Stimulated activated CD4-positive, alpha-beta T cell treated with anti-CD3 and anti-CD28 coated beads, TNF-alpha, amount 100 ng/mL, for 48 hours (primary cell): ENCODE measurements around the gene FARP2.

Source experiments
- DNase-seq, 3 donors: peaks; one replicate each; pipeline ENCODE4 v3.0.0-alpha.2; 2020; ENCODE audit warnings: low read depth in 3 of 3

Gene FARP2

DNA sequence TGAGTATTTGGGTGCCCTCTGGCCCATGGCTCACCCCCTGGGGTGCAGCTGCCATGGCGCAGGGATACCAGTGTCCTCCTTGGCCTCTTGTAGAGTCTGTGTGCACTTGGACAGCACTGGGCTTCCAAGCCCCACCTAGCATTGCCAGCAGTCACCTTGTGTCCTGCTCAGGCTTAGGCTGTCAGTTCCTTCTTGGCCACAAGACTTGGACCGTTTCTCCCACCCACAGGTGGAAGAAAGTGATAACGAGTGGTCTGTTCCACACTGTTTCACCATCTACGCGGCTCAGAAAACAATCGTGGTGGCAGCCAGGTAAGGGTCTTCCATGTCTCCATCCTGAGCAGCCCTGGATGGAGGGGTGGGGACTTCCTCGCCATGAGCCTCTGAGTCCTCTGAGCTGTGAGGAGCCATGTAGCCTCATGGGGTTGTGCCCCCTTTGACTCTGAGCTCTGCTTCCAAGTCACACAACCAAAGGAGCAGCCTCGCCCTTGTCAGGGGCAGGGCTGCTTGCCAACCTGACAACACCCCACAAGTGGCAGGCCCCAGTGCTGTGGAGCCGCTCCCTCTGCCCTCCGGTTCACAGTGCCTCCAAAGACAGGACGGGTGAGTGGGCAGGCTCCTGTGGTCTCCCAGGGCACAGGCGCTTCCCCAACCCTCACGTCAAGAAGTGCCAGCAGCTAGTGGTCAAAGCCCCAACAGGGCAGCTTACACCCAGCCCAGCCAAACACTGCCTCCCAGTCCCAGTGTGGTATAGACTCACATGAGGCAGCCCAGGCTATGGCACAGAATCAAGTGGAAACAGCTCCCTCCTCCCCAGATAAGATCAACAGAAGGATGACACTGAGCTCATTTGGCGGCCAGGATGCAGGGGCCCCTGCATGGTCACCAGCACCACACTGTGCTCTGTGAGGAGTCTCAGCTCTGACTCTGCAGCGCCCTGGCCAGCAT lies 133.9 kb downstream of the FARP2 start:
- DNase-seq, result no peak

DNA sequence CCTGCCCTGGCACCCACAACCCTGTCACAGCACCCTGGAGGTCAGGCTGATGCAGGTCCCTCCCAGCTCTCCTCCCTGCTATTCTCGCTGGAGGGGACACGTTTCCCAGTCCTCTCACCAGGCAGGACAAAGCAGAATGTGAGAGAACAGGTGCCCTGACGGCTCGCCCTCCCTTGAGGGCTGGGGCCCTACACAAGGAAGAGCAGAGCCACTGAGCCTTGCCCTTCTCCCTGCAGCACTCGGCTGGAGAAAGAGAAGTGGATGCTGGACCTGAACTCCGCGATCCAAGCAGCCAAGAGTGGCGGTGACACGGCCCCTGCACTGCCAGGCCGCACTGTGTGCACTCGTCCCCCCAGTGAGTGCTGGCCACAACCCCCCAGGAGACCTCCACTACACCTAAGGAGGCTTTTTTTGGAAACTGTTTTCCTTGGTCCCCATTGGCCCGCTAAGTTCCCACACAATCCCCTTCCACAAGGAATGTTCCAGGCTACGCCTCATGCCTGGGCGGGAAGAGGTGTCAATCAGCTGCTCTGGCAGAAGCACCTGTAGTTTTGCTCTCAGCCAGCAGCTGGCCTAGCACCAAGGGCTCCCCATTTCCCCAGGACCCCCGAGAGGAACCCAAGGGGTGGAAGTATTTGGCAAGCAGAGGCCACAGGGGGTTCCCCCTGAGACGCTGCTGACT lies 134.9 kb downstream of the FARP2 start:
- DNase-seq, result no peak

DNA sequence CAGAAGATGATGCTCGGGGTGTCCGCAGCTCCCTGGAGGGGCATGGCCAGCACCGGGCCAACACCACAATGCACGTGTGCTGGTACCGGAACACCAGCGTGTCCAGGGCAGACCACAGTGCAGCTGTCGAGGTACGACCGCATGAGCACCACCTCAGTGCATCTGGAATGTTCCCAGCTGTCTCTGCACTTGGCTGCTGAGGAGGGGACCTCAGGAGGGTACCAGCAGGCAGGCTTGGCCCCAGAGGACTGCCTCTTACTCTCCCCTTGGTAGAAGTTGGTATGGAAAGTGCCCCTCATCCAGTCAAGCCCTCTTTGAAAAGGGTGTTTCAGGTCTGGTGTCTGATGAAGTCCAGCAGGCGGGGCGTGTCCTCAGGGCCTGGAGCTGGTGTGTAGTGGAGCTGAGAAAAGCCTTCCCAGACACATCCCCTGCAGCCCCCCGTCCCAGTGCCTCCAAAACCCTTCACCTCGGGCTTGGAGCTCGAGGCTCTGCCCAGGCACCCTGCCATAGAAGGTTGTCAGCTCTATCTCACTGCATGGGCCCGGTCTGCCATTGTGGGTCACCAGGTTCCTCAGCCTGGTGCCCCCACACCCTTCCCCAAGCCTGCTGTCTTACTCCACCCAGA lies 135.6 kb downstream of the FARP2 start:
- DNase-seq, result no peak

DNA sequence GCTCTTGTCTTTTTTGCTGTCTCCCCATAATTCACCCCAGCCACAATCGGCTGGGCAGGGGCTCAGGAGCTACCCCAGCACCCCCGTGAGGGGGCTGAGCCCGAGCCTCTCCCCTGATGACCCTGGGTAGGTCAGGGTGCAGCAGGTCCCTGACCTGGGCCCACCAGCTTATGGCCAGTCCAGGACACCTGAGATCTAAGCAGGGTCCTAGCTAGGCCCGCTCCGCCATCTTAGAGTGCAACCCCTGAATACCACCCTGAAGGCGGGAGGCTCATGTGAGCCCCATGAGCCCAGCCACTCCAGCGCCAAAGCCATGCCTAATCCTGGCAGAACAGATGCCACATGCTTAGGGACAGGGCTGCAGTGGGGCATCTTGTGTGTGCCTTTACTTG lies 136.1 kb downstream of the FARP2 start:
- DNase-seq, result no peak

DNA sequence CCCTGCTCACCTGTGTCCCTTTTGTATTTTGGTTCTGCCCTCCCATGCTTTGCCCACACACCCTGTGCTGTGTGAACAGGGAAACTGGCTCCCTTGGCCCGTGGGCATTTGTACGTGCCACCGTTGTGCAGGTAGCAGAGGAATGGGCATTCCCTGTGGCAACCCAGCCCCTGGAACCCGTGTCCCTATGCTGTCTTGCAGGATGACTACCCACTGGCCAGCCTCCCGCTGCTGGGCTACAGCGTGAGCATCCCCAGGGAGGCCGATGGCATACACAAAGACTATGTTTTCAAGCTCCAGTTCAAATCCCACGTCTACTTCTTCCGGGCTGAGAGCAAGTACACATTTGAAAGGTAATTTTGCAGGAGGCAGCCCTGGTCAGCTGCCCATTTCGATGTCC lies 137.0 kb downstream of the FARP2 start:
- DNase-seq, result no peak

DNA sequence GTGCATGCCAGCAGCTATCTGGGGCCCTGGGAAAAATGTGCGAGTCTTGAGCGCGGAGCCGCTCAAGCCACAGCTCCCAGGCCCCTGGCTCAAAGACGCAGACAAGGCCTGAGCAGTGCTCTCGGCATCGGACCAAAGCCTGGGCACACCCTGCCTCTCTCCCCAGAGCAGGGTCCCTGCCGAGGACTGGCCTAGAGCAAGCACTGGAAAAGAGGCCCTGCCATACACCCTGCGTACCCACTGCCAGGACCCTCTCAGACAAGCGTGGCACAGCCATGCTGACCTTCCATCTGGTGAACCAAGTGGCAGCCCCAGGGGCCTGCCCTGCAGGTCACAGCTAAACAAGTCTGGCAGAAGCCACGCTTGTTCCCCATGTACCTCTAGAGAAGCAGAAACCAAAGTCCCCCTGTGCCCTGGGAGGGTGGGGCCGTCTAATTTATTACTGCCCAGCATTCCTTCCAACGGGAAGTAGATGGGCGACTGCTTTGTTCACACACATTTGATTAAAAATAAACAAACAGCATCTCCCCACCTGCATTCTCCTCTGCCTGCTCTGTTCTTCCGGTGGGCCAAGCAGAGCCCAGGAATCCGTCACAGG lies 138.3 kb downstream of the FARP2 start:
- DNase-seq, result no peak

DNA sequence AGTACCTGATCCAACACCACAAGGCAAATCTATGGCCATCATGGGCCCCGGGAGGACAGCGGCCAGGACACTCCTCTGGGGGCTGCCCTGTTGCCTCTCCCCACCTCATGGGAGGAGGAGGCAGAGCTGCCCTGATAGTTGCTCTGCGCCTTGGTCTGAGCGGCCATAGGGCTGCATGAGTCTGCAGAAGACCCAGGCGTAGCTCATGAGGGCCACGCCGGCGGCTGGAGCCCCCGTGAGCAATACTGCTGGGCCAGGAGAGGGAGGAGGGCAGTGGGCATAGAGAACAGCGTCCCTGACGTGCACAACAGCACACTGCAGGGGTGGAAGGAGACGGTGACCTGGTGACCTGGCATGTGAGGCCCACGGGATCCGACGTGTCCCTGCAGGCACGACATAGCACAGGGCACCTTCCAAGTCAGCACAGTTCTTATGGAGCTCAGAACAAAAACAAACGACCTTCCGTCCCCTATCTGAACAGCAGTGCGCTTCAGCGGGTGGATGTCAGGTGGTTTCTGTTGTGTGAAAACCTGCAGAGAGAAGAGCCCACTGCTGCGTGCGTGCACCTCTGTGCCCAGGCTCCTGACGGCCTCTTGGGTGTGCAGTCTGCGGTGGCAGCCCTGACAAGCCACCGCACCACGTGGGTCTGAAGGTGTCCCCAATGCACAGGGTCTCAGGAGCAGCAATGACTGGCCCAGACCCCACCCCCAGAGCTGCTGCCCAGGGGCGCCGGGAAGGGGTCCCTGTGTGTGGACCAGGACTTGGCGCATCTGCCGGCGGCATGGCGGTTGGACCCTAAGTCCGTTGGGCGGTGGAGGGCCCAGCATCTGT lies 139.3 kb downstream of the FARP2 start:
- DNase-seq, result no peak

DNA sequence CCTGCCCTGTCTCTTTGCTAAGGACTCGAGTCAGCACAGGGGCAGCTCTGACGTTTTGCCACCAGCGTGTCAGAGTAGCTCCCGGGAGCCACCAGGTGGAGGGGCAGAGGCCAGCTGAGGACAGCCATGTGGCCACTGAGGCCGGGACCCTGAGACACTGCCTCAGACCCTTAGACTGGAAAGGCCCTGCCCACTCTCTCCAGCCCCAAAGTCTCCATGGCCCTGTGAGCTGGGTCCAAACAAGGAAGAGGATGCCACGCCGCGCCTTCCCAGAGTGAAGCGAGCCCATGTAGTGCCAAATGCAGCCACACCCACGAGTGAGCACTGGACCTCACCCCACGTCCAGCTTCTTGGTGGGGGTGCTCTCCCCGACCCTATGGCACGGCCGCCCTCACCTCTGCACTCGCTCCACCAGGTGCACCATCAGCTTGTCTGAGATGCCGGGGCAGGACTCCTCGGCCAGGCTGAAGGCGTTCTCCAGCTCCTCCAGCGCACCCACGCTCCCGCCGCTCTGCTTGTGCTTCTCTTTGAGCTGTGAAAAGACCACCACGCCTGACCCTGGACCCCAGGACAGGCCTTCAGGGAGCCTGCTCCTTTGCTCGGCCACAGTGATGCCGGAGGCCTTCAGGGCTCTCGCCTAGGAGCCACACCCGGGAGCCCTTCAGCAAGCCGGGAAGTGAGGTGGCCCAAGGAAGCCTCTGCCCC lies 140.1 kb downstream of the FARP2 start:
- DNase-seq, result no peak

DNA sequence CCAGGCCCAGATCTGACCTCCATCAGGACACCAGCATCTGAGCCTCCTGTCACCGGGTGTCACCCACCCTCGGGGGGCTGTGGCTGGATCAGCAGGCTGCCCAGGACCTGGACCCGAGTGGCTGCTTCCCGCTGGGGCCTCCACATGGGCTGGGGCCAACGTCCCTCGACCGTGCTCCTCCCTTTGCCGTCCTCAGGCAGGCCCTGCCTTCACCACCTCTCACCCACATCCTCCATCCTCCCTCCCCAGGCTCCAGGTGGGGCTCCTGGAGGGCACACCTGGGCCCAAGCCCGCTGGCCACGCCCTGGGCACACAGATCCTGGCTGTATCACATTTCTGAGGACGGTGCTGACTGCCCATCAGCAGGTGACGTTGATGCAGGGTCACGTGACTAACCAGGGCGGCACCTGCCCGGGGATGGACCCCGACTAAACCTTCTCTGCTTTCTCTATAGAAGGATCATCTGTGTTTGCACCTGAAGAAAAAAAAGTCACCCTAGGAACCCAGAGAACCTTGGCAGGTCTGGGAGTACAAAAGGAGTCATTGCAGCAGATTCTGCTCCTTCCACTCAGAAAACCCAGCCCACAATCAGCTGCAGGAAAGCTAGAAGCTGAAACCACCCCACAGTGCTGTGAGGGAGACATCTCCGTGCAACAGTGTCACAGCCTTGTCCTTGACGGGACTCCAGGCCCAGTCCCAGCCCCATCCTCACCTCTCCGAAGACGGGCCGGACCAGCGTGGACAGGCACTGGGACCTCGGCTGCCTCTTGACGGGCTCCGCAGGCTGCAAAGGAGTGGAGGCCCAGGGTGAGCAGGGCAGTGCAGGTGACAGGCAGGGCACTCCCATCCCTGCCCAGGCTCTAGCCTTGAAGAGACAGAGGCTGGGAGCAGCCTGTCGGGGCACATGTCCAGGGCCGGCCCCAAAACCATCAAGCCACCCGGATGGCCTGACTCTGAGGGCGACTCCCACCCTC lies 141.1 kb downstream of the FARP2 start:
- no peak for DNase-seq

DNA sequence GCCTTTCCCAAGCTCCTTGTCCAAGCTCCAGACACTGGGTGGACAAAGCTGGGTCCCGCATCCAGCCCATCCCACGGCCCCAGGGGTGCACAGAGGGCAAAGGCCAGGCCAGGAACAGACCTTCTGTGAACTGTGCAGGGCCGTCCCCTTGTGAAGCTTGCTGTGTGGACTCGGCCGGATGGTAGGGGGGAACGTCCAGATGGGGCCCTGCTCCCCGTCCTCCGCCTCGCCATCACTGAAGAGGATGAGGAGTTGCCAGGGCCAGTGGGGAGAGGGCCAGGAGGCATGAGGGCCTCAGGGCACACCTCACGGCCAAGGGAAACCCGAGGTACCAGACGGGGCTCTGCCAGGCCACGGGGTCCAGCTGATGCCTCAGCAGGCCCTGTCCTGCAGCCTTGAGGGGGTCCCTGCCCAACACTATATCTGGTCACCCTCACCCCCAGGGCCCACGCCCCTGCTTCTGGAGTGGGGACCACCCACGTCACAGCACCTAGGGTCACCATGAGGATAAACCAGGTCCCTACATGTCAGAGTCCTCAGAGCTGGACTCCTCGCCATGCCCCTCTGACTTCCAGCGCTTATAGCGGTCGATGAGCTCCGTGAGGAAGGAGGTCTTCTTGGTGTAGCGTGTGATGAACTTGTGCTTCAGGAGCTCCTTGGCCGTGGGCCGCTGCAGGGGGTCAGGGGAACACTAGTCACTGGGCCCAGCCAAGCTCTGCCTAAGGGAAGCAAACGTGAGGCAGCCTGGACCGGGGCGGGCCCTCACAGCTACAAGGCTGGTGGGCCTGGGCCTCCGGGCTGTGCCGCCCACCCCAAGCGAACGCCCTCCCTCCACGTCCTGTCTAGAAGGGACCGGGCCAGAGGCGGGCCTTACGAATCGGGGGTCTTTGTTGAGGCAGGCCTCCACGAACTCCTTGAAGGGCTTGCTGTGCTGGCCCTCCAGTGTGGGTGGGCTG lies 142.3 kb downstream of the FARP2 start:
- no peak for DNase-seq

DNA sequence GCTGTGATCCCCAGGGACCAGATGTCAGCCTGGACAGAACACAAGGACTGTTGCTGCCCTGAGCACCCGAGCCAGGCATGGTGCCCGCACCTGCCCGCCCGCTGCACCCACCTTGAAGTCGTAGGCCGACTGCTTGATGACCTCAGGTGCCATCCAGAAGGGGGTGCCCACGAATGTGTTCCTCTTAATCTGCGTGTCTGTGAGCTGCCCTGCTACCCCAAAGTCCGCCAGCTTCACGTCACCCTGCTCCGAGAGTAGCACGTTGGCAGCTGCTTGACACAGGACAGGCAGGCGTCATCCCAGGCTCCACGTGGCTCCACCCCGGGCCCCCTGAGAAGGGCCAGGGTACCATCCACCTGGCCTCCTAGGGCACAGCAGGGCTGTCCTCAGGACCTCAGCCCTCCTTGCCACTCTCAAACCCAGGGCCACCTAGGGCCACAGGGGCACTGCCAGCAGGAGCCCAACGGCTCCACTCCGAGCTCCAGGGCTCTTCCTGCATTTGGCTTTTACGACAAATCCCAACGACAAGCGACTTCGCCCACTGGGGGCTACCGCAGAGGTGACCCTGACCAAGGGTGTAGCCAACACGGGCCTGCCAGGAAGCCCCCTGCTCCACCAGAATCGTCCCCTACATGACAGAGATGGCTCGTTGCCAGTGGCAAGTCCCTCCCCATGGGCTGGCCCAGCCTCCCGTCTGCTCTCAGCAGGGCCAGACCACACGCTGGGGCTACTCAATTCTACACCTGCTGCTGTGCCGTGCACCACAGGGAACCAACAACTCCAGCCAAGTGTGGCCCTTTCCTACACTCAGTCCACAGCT lies 143.3 kb downstream of the FARP2 start:
- DNase-seq, result no peak

DNA sequence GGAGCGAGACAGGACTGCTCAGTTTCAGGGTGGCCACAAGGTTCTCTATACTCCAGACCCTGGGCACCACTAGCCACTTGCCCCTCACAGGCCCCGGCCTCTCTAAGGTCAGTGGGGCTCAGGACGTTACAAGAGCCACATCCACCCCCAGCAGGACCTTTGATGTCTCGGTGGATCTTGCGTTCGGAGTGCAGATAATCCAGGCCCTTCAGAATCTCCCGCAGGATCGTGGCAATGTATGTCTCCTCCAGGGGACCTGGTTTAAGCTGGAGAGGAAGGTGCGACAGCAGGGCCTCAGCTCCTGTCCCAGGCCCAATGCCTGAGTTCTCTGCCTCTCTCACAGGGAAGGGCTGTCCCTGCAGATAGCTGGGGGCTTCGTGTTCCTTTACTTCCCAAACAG lies 143.9 kb downstream of the FARP2 start:
- DNase-seq, result no peak

DNA sequence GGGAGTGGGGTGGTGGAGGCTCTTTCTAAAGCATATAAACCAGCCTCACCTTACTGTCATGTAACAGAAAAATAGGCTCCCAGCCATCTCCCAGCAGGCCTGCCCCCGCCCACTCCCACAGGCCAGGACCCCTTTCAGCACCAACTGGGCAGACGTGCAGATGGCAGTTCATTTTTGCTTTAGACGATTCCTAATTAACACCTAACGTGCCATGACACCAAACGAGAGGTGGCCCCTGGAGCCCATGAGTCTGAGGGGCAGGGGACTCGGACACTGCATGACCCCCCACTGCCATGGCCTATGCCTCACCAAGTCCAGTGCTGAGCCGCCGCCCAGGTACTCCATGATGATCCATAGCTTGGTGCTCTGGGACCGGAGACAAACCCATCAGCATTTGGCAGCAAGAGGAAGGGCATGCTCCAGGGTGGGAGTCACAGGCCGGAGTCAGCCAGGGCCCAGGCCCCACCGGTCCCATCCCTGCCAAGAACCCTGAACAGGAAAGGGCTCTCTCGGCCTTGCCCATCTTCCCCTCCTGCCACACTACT lies 144.4 kb downstream of the FARP2 start:
- DNase-seq, result no peak

DNA sequence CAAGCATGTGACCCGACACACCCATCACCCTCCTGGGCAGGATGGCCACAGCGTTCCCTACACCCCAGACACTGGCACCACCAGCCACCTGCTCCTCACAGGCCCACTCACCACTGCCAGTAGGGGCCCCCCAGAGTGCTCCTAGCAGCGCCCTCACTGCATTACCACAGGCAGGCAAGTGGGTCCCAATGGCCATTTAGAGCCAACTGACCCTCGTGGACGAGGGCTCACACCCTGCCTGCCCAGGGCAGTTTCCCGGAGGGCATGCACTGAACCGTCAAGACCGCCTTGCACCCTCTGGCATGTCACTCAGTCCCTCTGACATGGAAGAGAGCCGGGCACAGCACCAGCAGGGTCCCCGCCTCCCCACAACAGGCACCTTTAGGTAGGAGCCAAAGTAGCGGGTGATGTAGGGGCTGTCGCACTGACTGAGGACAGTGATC lies 145.0 kb downstream of the FARP2 start:
- no peak for DNase-seq

DNA sequence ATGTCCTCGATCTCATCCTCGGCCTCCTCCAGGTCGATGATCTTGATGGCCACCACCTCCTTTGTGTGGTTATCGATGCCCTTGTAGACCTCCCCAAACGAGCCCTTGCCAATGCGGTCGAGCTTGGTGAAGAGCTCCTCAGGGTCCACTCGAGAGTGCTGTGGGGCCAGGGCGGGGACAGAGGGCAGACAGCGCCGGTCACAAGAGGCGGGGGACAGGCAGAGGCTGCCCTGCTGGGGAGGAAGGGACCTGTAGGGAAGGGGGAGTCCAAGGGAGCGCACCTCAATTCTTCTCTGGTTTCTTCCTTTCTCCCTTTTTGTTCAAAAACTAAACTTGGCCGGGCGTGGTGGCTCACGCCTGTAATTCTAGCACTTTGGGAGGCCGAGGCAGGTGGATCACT lies 145.5 kb downstream of the FARP2 start:
- no peak for DNase-seq

DNA sequence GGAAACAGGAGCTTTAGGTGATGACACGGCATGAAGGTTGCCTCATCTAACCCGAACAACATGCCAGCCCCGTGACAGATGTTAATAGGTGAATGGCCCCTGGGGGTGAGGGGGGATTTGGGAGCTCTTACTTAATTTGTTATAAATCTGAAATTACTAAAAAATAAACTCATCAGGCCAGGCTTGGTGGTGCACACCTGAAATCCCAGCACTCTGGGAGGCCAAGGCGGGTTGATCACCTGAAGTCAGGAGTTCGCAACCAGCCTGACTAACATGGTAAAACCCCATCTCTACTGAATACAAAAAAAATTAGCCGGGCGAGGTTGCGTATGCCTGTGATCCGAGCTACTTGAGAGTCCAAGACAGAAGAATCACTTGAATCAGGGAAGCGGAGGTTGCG lies 146.2 kb downstream of the FARP2 start:
- no peak for DNase-seq

DNA sequence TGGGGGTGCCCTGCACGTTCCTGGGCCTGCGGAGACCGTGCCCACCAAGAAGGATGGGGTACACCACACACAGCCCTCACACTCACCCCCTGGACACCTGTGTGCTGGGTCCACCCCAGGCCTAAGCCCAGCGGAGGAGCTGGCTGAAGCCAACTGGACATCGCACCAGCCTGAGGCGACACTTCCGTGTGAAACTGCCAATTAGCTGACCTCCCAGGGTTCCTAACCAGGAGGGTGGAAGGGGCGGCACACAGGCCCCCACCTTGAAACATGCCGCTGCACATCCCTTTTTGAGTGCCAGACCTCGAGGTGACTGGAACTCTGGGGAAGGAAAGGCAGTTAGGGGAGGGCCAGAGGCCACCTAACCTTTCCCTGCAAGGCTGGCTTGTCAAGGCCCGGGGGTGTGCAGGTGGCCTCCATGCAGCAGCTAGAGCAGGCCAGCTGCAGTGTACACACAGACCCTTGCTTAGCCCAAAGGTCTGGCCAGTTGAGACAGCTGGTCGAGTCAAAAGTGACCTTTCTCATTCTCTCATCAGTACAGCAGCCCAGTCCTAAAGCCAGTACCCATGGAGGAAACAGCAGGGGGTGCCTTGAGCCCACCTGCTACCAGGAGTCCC lies 147.8 kb downstream of the FARP2 start:
- DNase-seq, result no peak
